Medulla oblongata (tissue), 1 donor: ENCODE measurements around the gene RFLNA.

Experiments
- DNase-seq: peaks from one replicate; pipeline ENCODE4 v3.0.0-alpha.2; 2015; ENCODE audit errors: extremely low spot score

The RFLNA gene

GRCh38 chr12:124303579-124304313, 8.9 kb downstream of the RFLNA start:
- DNase-seq: no peak

GRCh38 chr12:124304314-124304790, 9.5 kb downstream of the RFLNA start:
- DNase-seq: no peak

GRCh38 chr12:124305136-124305535, 10.2 kb downstream of the RFLNA start:
- DNase-seq: no peak

GRCh38 chr12:124305776-124306685, 11.1 kb downstream of the RFLNA start:
- DNase-seq: no peak

- no peak for DNase-seq
These were observed 12.0 kb downstream of the RFLNA start for GRCh38 chr12:124306686-124307555.

GRCh38 chr12:124307556-124307825, 12.6 kb downstream of the RFLNA start:
- DNase-seq: no peak

GRCh38 chr12:124308741-124309140, 13.8 kb downstream of the RFLNA start:
- DNase-seq: no peak

GRCh38 chr12:124309231-124309630, 14.3 kb downstream of the RFLNA start:
- no peak for DNase-seq

GRCh38 chr12:124309744-124310143, 14.9 kb downstream of the RFLNA start:
- DNase-seq: no peak

GRCh38 chr12:124310178-124310577, 15.3 kb downstream of the RFLNA start:
- DNase-seq: no peak

- DNase-seq: no peak
These were observed 15.9 kb downstream of the RFLNA start for GRCh38 chr12:124310785-124311184.

GRCh38 chr12:124311292-124312109, 16.6 kb downstream of the RFLNA start:
- DNase-seq: no peak

- no peak for DNase-seq
These were observed 17.7 kb downstream of the RFLNA start for GRCh38 chr12:124312601-124313000.

GRCh38 chr12:124314207-124314606, 19.3 kb downstream of the RFLNA start:
- no peak for DNase-seq

GRCh38 chr12:124314766-124315165, 19.9 kb downstream of the RFLNA start:
- DNase-seq: no peak

- DNase-seq: no peak
These were observed 20.6 kb downstream of the RFLNA start for GRCh38 chr12:124315372-124316044.

- DNase-seq: no peak
These were observed 21.5 kb downstream of the RFLNA start for GRCh38 chr12:124316257-124316900.

- no peak for DNase-seq
These were observed 22.5 kb downstream of the RFLNA start for GRCh38 chr12:124317400-124317799.

- DNase-seq: no peak
These were observed 23.6 kb downstream of the RFLNA start for GRCh38 chr12:124318278-124319020.
